Fibroblast of the aortic adventitia (primary cell): Measurements from ENCODE around the gene PI4KA. TPM values are rescaled to one million over a fixed set of nuclear protein-coding genes. Genes with fewer than 3 reads are reported as not detected.

Experiments used
- DNase-seq: peaks from one replicate; pipeline ENCODE4 v3.0.0-alpha.2; 2010; ENCODE audit warnings: low read depth
- H3K4me3 ChIP-seq: 2 replicates; pipeline ENCODE4 v1.5.1; 2011; ENCODE audit warnings: low read depth, mild to moderate bottlenecking, control low read depth, low read length, moderate library complexity
- total RNA-seq: library from RNA; depleted of rRNA; stranded (reverse); fragments of >200 nt; gene quantifications from 2 replicates; pipeline ENCODE4 v1.2.3, GENCODE V29; 2012; ENCODE audit warnings: low replicate concordance
- TF ChIP-seq, protein P1 (sequence below): IDR thresholded peaks from 2 replicates; pipeline ENCODE4 v1.5.1; 2011; ENCODE audit warnings: mild to moderate bottlenecking, low read length, control low read depth, inconsistent platforms; ENCODE audit not compliant: insufficient read depth

The PI4KA gene
- total RNA-seq, 1 donor, result 49.9 TPM

DNA sequence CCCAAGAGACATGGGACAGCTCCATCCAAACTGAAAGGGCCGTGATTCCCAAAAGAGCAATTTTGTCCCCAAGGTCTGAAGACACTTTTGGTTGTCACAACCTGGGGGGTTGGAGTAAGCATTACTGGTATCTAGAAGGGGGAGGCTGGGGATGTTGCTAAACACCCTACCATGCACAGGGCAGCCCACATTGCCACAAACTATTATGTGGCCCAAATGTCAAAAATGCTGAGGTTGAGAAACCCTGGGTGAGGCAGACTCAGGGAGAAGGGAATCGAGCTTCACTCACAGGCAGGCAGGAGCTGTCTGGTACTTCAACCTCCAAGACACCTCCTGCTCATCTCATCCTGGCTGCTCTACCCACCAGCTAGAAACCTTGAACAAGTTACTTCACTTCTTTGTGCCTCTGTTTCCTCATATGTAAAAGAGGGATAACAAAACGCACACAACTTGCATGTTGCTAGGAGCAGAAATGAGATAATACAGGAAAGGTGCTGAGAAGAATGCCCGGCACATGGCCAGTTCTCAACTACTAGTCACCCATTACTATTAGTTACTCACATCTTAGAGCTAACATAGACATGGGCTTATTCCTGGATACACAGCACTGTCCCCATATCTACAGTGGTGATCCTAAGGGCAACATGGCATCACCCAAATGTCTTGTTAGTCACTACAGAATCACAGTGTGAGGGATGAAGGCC is 75.9 kb downstream of the PI4KA start:
- DNase-seq, result no peak
- TF ChIP-seq, protein P1, sequence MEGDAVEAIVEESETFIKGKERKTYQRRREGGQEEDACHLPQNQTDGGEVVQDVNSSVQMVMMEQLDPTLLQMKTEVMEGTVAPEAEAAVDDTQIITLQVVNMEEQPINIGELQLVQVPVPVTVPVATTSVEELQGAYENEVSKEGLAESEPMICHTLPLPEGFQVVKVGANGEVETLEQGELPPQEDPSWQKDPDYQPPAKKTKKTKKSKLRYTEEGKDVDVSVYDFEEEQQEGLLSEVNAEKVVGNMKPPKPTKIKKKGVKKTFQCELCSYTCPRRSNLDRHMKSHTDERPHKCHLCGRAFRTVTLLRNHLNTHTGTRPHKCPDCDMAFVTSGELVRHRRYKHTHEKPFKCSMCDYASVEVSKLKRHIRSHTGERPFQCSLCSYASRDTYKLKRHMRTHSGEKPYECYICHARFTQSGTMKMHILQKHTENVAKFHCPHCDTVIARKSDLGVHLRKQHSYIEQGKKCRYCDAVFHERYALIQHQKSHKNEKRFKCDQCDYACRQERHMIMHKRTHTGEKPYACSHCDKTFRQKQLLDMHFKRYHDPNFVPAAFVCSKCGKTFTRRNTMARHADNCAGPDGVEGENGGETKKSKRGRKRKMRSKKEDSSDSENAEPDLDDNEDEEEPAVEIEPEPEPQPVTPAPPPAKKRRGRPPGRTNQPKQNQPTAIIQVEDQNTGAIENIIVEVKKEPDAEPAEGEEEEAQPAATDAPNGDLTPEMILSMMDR, result no peak
- H3K4me3 ChIP-seq, result no peak overlapping the region

DNA sequence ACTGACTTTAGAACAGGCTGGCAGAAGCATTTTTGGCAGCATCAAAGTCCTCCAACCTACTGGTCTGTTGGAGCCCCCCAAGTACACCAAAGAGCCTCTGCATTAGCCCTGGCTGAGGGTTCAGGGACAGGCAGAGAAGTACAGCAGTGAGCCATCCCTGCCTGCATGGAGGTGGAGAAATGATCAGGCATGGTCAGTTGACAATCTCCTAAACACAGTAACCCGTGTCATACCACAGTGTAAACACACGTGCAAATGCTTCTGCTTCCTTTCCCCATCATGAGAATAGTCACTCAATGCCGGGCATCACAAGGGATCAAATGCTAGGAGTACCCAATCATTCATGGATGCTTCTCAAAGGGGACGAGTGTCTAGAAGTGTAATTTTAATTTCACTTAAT is 76.5 kb downstream of the PI4KA start:
- TF ChIP-seq, protein P1, result no peak
- DNase-seq, result no peak
- H3K4me3 ChIP-seq, result no peak overlapping the region

DNA sequence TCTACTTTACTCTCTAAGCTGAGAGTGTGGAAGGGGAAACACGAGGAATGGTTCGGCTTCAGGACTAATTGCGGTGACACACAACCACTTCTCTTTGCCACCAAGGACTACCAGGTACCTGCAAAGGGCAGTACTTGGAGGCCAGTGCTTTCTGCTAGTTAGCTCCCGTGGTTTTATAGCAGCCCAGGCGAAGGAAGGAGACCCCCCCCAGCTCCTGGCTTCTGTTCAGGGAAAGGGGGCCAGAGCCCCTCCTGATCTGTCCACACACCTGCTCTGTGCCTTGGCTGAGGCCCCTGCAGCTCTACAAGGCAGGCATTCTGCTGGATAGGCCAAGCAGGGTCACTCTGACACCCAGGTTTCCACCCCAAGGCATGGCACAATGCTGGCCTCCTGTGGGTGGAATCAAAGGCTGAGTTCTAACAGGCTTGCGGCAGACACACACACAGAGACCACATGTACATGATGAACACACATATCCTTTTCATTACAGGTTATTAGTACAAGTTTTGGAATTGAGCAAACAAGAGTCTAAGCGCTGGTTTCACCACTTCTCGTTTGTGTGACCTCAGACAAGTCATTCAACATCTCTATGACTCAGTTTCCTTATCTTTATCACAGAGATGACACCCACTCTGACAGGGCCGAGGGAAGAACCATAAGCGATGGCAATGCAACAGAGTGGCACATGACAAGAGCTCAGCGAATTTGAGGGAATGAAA is 77.2 kb downstream of the PI4KA start:
- TF ChIP-seq, protein P1, result no peak
- DNase-seq, result no peak
- no peak overlapping the region for H3K4me3 ChIP-seq

DNA sequence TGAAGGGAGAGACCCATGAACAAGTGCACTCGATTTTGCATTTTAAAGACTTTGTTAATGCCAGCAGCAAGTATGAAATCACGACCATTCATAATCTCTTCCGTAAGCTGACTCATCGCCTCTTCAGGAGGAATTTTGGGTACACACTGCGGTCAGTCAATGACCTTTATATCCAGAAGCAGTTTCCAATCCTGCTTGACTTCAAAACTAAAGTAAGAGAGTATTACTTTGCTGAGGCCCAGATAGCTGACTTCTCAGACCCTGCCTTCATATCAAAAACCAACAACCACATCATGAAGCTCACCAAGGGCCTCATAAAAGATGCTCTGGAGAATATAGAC is 78.8 kb downstream of the PI4KA start:
- TF ChIP-seq, protein P1, result no peak
- DNase-seq, result peak; percentile 49
- H3K4me3 ChIP-seq, result no peak overlapping the region

DNA sequence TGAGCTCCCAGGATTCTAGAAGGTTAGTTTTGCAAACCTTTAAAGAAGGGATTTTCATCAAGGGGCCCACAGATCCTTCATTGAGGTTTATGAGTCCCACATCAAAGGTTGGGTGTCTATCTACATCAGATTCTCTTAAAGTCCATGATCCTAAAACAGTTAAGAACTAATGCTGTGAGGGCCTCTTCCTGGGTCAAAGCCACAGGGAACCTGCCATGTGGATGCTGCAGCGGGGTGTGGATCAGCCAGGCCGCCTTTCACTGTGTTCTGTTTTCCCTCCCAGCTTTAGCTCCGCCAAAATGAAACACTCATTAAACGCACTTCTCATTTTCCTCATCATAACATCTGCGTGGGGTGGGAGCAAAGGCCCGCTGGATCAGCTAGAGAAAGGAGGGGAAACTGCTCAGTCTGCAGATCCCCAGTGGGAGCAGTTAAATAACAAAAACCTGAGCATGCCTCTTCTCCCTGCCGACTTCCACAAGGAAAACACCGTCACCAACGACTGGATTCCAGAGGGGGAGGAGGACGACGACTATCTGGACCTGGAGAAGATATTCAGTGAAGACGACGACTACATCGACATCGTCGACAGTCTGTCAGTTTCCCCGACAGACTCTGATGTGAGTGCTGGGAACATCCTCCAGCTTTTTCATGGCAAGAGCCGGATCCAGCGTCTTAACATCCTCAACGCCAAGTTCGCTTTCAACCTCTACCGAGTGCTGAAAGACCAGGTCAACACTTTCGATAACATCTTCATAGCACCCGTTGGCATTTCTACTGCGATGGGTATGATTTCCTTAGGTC is 79.4 kb downstream of the PI4KA start:
- no peak for DNase-seq
- TF ChIP-seq, protein P1, result no peak

DNA sequence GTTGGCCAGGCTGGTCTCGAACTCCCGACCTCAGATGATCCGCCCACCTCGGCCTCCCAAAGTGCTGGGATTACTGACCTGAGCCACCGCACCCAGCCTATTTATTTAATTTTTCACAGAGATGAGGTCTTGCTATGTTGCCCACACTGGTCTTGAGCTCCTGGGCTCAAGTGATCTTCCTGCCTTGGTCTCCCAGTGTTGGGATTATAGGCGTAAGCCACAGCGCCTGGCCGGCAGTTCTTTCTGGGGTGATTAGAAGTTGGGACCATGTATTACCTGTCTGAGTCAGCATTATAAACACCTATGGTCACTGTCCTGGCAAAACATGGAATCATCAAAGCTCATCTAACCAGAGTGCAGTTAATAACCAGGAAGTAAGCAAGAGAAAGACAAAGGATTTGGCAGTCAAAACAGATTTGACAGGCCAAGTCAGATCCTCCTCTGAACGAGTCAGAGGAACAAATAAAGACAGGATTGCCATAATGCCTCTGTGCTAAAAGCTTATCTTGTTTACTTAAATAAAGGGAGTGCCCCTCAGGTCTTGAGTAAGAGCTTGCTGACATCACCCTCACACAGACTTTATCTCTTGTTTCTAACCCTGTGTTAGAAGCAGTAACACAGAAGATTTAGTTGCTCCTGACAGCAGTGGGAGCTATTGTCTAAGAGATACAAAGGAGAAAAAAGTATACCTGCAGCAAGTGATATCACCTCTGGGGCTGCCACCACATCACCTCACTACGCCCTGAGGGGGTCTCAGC is 81.0 kb downstream of the PI4KA start:
- DNase-seq, result peak; percentile 96
- TF ChIP-seq, protein P1, result peak; percentile 16

More for the DNA sequence above, 79.4 kb downstream of the PI4KA start:
- no peak overlapping the region for H3K4me3 ChIP-seq

More for the DNA sequence above, 81.0 kb downstream of the PI4KA start:
- no peak overlapping the region for H3K4me3 ChIP-seq
